ENCODE results near the gene OR2AE1.

Gene OR2AE1

DNA sequence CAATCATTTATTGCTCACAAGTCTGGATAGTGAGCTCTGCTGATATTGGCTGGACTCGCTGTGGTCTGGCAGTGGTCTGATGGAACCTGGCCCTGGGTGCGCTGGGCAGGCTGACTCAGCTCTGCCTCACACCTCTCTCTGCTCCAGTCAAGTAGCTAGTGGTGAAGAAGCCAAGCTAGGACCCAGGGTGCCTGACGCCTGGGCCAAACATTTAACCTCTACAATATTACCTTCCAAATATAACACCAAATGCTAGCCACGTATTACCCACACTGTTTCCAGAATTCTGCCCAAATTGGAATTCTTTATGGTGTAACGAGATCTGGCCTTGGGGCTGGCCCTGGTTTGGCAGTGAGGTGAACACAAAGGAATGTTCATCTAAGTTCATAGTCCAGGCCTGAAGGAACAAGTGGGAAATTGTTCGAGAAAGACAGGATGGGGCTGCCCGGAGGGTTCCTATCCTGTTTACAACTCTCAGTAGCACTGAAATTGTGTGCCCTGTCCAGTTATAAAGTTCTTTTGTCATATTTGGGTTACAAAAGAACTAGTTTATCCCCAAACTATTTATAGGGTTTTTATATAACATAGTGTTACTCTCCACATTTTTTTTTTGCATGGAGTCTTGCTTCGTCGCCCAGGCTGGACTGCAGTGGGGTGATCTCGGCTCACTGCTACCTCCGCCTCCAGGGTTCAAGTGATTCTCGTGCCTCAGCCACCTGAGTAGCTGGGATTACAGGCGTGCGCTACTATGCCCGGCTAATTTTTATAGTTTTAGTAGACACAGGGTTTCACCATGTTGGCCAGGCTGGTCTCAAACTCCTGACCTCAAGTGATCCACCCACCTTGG lies 16.3 kb downstream of the OR2AE1 start:
- no peak for DNase-seq (ENCODE audit: low read depth in 2 of 2)

DNA sequence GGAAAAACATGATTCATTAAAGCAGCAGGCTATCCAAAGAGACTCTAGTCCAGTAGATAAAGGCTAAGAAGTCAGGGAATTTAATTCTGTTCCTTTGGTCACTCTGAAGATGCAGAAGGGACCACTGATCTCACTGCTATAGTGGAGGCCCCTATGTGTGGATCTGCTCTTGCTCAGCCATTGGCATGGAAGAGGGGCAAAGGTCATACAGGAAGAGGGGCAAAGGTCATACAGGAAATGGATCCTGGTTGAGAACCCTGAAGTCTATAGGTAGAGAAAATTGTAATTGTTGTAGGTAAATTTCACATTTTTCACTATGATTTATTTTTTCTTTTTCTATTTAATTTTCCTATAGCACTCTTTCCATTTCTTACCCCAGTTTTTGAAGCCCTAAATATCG lies 21.6 kb downstream of the OR2AE1 start:
- DNase-seq (ENCODE audit: low read depth in 2 of 2): no peak

DNA sequence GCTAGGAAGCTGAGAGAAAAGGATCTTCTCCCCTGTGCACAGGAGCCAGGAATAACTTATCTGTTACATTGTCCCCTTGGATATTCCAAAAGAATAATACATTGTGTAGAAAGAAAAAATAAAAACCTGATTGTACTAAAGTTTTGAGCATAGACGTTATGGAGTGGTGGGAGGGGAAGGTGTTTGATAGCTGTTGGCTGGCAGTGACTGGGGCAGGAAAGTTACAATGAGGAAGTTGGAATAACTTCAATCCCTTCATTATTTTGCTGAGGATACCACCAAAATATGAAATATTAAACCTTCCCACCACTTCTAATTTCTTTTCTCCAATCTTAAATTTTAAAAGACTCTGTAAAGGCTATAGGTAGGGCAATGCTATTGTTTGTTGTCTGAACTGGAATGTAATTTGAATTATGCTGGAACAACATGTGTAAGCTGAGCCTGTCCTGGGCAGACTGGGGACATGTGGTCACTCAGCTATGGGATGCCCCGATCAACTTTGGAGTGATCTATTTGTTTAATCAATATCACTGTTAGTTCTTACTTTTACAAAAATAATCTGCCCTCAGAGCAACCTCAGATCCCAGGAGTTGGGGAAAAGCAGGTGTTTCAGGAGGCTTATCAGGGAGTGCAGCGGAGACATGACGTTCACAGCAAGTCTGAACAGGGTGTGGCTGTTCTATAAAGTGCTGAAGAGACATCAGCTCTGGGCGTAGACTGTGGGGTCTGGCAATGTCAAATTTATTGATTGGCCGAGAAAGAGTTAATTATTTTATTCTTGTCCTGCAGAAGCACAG lies 28.2 kb downstream of the OR2AE1 start:
- no peak for DNase-seq (ENCODE audit: low read depth in 2 of 2)

DNA sequence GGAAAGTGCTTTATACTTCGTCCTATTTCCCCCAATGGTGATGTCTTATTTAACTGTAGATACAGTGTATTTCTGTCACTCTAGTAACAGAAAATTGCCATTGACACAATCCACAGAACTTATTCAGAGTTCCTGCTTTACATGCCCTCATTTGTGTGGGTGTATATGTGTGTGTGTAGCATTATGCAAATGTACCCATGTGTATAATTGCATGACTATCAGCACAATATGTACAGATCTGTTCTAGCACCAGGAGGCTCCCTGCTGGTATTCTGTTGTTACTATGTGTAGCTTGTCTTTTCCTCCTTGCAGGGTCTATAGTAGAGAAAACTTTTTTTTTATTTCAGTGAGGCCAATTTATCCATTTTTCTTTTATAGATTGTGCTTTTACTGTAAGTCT lies 32.5 kb downstream of the OR2AE1 start:
- DNase-seq (ENCODE audit: low read depth in 2 of 2): no peak

DNA sequence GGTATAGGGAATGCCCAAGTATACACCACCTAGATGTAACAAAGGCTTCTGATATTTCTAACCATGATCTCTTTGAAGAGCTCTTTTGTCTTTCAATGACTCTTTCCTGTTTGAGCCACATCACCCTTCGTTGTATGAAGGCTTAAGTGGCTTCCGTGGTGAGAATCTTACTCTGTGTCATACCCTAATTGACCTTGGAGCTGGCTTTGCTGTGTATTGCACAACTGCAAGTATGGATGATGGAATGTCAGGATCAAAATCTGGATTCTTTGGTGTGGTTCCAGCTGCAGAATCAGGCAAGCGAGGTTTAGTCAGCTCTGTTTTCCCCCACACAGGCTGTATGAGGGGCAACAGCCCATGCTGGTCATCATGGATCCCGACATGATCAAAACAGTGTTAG lies 33.0 kb downstream of the OR2AE1 start:
- no peak for DNase-seq (ENCODE audit: low read depth in 2 of 2)

DNA sequence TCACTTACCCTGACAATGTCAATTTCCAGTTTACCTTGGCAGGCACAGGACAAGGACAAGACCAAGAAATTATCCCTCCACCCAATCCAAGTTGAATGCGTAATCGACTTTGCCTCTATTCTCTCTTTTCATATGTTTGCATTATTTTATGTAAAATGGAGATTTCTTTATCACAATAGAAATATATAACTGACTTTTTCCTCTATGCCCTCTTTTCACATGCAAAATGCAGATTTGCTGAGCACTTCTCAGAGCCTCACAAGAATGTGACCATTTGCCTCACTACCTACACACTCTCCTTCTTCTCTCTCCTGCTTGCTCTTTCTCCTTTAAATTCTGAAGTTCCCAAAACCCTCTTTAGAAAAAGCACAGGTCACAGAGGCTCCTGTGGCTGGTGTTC lies 33.9 kb downstream of the OR2AE1 start:
- no peak for DNase-seq (ENCODE audit: low read depth in 2 of 2)

DNA sequence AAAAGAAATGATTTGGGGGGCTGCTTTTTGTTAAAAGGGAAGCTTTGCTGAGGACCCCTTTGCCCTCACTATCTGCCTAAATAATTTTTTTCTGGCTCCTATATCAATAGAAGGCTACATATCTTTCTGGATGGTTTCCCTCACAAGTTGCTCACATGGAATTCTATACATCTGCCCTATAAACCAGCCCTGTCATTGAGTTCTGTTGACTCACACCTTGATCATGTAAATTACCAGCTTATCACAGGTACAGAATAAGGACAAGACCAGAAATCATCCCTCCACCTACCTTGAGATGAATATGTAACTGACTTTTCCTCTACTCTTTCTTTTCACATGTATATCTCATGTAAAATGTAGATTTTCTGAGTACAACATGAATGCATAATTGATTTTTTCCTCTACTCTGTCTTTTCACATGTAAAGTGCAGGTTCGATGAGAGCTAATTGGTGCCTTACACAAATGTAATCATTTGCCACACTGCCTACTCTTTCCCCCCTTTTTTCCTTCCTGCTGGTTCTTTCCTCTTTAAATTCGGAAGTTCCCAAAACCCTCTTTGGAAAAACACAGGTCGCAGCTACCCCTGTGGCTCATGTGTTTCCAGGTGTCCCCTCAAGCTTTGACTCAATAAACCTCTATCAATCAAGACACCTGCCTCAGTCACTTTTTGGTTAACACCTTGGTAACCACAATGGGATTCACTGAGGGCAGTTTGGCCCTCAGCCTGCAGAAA lies 36.5 kb downstream of the OR2AE1 start:
- no peak for DNase-seq (ENCODE audit: low read depth in 2 of 2)

DNA sequence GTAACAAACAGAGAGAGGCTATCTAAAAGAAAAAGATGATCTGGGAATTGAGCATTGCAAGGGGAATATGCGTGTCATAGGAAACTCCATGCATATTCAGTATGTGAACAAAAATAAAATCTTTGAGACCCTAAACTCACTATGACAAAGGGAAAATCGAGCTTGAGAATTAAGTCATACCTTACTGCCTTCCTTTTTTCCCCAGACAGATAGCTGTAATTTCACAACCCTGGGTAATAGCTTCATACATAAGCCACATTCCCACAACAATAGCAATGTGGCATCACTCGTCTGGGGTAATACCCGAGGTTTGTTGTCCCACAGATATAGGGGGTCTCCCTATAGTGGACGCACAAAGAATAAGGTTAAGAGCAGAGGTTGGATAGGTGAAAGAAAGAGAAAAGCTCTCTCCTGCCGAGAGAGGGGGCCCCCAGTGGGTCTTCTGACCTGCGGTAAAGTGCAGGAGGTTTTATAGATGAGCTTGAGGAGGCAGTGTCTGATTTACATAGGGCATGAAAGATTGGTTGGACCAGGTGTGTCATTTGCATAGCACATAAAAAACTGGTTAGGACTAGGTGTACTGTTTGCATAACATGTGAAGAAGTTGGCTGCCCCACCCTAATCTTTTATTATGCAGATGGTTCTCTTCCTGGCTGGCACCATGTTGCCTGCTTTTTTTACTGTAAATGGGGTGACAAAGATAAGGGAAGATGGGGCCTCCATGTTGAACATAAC lies 37.4 kb downstream of the OR2AE1 start:
- no peak for DNase-seq (ENCODE audit: low read depth in 2 of 2)

DNA sequence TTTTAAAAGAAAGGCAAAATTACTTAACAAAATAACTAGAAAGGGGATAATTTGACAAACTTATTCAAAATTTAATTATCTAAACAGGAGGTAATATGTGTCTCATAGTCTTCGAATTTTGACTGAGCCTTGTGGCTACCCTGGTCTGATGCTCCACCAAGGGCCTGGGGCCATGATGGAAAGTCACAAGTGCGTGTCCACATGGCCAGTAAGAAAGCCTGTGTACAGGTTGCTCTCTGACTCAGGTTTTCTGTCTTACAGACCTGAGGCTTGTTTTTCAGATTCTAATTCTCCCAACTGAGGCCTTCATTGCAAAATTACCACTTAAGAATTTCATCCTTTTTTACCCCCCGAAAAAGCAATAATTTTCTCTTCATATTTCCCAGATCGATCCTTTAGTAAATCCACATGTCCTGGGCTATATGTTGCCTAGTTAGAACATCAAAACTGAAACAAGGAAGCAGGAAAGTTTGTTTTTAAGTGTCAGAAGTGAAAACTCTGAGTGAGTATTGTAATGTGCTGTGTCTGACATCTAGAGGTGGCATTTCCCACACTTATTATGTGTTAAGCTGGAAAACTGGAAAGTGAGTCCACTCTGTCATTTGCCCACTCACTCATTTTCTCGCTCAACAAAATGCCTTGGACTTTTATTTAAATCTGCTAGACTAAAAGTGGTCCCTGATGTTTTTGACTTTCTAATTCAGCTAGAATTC lies 39.0 kb downstream of the OR2AE1 start:
- DNase-seq (ENCODE audit: low read depth in 2 of 2): no peak

DNA sequence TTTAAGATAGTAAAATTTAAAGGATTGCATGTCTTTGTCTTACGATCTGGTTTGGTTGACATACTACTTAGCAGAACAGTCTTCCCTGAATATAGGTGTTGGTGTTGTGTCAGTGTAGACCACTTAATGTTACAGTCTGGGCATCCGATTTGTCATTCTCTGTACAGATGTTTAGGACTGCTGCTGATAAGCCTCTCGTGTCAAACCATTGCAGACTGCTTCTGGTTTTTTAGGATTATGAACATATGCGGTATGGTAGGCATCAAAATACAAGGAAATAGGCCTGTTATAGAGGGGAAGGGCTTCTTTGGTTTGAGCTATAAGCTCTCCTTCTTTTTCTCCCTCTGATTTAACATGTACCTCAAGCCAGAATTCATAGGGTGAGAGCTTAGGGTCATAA lies 41.6 kb downstream of the OR2AE1 start:
- no peak for DNase-seq (ENCODE audit: low read depth in 2 of 2)

DNA sequence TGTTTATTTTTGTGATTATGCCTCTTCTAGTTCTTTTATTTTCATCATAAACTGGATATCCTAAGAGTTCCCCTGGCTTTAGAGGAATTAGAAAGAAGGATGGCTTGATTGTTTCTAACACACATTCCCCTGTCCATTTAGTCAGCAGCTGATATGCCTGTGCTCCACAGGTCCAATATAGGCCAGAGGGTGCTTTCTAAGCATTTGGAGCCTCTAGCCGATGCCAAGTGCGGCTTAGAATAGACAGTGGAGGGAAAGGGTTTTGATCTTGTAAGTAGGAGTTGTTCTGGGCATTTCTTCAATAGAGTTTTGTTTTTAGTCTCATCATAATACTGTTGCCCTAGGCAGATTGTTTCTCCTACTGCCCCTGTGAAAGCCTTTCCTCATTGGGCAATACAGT lies 42.5 kb downstream of the OR2AE1 start:
- DNase-seq (ENCODE audit: low read depth in 2 of 2): no peak

DNA sequence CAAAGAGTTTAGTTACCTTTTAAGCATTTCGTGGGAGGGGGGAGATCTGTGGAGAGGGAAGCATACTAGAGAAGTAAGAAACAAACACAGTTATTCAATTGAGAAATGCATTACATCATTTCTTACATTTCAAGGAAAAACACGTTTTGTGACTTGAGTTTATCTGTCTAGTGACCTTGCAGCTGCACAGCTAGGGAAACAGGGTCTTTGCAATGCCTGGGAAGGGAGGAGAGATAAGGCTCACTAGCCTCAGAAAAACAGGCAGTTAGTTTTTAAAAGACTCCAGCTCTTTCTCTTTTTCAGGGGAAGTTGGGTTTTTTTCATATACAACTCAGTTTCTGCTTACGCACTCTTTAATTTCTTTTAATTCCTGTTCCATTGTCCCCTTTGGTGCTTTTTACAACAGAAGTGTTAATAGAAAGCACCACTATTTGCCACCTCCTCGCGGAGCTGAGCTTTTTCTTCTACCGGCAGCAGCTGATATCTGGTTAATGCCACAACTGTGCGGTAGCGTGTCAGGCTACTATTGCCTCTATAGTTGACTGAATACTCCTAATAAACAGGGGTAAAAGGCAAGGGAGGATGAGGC lies 43.5 kb downstream of the OR2AE1 start:
- no peak for DNase-seq (ENCODE audit: low read depth in 2 of 2)

DNA sequence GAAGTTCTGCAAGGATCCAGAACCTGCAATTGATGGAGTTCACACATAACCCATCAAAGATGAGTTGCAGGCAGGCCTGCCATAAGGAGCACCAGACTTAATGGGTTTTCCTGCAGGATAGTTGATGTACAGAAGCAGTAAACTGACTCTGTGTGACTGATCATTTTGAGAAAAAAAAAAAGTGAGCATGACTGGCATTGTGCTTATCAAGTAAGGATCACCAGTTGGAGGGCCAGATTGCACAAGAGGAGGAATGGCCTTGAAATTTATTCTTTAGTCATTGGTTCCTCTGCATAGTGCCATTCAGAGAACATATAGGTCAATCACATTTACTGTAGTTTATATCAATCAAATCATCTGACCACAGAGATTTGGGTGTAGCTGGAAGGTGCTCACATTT lies 45.2 kb downstream of the OR2AE1 start:
- no peak for DNase-seq (ENCODE audit: low read depth in 2 of 2)

DNA sequence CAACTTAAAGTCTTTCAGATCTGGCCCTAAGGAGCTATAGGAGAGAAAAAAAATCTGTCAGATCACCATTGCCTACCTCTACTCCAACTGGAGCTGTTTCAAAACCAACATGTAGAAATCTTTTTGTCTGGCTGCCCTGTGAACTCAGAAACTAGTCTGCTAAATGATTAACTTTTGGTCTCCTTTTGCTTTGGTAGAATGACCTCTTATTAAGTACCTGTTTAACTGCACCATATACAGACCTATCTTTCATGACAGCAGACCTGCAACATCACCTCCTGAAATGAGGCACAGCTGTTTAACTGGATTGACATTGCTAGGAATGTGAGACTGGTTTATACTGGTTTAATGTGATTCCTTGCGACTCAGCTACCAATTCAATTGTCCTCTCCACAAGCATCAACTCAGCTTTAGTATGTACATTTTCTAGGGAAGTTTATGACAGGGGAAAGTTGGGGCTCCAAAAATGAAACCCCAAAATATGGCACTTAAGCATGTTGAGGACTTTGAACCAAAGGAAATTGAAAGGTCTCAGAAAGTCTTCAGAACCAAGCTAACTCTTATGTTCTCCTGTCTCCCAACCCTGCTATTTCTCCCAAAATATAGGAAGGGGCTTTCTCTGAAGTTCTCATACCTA lies 47.2 kb downstream of the OR2AE1 start:
- DNase-seq (ENCODE audit: low read depth in 2 of 2): no peak

DNA sequence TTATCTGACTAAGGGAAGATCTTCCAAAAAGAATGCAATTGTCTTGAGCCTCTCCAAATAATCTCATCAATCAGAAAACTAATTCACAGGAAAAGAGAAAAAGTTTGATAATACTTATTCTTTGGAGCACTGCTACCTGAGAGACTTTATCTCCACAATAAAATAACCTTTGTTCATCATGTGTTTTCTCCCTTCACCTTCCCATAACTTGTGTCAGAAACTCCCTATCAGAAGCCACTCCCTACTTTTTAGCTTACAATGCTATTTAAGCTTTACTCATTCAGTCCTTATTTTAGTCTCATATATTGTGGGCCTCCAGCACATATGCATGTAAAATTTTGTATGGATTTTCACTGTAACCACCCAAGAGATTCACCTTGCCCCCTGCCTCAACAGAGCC lies 48.0 kb downstream of the OR2AE1 start:
- no peak for DNase-seq (ENCODE audit: low read depth in 2 of 2)

DNA sequence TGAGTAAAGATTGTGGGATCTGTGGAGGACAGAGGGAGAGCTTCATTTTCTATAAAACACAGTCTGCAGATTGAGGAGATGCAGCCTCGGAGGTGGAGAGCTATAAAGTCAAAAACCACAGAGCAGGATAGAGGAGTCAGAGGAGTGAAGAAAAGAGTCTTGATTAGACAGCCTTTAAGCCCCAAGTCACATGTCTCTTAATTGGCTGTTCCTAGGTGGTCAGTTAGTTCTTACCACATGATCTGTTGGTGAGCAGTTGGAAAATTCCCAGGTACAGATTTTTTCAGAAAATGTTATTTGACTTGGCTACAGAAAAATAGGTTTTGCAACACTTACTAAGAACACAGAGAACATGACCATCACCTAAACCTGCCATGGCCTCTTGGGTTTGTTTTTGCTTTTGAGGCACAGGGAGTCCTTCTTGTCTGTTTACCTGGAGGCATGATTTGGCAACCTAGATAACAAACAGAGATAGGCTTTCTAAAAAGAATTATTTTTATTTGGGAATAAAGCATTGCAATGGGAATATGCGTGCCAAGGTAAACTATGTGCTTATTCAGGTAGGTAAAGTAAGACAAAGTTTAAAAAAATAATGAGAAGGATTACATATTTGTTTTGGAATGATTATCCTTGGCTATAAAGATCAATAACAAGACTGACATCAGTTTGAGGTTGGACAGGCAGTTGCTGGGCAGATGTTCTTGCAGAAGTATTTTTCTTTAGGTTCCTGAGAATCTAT lies 49.6 kb downstream of the OR2AE1 start:
- no peak for DNase-seq (ENCODE audit: low read depth in 2 of 2)

Data from stimulated activated CD8-positive, alpha-beta memory T cell treated with anti-CD3 and anti-CD28 coated beads, Interleukin-15, amount 100 ng/mL, for 4 hours (primary cell).